ENCODE measurements around the gene DNMT3L.
"Not testable (repeated sequence)": the region's sequence is repeated elsewhere in the genome, so short reads cannot be mapped to it uniquely, and the experiment has no call there.

DNMT3L gene

DNA sequence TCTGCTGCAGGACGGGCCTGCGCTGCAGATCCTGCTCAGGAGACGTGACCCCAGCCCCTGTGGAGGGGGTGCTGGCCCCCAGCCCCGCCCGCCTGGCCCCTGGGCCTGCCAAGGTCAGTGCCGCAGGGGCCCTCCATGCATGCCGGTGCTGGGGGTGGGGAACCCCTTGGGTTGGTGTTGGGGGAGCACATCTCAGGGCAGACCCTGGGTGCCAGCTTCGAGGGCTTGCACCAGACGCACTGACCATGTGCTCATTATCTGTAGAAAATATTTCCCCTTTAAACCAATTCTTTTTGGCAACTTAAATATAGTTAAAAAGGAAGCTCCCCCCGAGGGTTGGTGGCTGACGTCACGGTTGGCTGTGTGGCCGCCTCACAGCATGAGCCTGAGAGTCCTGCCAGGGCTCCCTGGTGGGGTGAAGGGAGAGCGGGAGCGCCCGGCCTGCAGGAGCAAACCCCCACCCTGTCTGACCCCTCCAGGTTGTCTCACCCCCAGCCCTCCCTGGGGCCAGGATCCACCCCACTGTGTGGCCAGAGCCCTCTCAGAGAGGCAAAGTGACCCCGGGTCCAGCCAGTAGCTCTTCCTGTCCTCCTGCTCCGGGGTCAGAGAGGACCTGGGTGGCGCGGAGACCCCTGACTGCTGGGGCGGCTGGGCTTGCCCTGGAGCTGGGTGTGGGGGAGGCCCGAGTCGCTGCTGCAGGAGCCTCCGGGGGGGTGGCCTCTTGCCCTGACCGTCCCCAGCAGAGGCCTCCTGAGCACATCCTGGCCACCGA lies 32.9 kb upstream of the DNMT3L start:
- ATAC-seq, result no peak

DNA sequence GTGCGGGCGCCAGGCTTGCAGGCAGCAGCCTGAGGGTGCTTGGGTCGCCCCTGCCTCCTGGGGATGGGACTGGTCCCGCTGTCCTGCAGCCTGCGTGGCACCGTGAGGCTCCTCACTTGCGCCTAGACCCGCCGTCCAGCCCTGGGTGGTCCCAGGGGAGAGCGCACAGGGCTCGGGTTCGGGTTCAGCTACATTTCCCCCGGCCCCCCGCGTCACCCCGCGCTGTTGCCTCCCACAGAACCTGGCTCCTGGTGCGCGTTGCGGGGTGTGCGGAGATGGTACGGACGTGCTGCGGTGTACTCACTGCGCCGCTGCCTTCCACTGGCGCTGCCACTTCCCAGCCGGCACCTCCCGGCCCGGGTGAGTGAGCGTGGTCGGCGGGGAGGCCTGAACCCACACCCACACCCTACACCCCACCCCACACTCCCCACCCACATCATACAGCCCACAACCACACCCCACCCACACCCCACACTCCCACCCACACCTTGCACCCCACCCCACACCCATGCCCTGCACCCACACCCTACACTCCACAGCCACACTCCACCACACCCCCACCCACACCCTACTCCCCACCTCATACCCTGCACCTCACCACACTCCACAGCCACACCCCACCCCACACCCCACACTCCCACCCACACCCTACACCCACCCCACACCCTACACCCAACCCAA lies 32.0 kb upstream of the DNMT3L start:
- no peak for ATAC-seq

DNA sequence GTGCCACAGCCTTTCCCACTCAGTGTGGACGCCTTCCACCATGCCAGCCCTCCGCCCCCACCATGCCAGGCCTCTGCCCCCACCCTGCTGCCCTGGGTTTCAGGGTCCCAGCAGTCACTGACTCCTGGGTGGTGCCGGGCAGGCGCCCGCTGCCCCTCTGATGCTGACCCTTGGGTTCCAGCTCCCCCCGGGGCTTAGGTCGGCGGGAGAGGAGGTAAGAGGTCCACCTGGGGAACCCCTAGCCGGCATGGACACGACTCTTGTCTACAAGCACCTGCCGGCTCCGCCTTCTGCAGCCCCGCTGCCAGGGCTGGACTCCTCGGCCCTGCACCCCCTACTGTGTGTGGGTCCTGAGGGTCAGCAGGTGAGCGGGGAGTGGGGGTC lies 31.1 kb upstream of the DNMT3L start:
- ATAC-seq, result no peak

DNA sequence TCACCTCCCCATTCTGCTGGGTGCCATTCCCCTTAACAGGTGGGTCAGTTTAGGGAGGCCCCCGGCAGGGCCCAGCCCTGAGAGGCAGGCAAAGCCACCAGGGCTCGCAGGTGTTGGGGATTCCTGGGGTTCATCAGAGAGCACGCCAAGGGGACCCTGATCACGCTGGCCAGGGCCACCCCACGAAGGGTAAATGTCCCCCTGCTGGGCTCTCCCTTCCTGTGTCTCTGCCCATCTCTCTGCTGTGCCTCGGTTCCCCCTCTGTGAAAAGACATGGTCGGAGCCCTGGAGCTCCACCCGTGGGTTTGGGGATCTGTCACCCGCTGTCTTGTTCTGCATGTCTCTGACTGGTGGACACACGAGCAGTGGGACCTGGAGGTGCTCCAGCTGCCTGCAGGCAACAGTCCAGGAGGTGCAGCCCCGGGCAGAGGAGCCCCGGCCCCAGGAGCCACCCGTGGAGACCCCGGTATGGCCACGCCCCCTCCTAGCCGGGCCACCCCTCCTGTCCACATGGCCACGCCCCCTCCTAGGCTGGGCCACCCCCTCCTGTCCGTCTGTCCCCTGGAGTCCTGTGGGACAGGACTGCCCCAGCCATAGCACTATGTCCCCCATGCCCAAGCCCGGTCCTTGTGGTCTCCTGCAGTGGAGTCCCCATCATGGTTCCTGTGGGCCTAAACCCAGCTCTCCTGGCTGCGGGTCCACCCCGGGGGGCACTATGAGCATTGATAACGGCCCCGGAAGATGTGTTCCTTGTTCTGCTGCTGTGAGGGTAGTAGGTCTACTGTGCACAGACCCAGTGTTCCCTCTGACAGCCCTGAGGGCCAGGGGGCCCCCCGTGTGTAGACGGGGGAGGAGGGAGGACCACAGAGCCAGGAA lies 30.5 kb upstream of the DNMT3L start:
- ATAC-seq, result no peak

DNA sequence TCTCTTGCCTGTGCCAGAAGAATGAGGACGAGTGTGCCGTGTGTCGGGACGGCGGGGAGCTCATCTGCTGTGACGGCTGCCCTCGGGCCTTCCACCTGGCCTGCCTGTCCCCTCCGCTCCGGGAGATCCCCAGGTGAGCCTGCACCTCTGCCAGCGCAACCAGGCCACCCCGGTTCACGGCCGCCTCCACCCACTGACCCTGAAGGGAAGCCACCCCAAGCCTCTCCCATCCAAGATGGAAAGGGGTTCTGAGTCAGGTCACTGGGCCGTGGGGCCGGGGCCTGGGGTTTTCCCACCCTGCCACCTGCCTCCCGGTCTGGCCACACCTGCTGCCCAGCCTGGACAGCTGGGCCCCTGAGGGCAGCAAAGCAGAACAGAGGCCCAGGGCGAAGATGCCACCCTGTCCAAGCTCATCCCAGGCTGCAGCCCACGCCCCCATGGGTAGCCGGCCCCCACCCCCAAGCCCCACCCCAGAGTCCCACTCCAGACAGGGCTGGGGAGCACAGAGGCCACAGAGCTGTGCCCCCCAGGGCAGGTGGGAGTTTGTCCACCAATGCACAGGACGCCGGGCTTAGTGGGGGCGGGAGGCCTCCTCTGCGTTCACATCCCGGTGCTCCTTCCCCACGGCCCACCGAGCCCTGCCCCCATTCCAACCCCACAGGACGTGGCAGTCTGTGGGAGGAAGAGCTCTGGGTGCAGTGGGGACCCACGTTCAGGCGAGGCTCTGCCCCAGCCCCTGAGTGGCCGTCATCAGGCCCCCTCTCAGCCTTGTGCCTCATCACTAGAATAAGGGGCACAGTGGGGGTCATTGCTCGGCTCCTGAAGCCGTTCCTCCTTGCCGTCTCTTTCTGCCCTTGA lies 29.6 kb upstream of the DNMT3L start:
- ATAC-seq, result no peak

DNA sequence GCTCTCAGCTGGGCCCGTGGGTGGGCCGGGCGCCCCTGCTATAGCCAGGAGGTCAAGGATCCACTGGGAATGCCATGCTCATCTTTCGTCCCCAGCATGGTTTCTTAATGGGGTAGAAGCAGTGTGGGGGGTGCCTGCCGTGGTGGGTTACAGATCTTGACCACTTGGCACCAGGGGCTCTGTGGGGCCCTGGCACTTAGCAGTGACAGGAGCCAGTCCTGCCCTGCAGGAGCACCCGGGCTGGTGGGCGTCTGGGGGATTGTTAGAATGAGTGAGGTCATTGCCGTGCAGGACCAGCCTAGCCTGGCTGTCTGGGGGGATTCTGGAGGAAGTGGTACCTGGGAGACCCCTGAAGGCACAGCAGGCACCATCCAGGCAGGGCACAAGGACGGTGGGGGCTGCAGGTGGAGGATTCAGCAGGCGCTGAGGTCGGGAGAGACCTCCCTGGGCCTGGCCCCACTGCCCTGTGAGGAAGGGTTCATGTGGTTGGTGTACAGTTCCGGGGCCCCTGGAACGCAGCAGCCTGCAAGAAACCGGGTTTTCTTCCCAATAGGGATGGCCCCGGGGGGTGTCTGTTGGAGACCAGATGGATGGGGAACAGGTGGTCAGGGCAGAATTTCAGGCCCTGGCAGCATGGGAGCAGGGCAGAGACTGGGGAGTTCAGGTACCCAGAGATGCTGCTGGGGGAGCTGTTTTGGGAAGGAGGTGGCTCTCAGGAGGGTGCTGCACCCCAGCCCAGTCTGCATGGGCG lies 28.8 kb upstream of the DNMT3L start:
- ATAC-seq, result no peak

DNA sequence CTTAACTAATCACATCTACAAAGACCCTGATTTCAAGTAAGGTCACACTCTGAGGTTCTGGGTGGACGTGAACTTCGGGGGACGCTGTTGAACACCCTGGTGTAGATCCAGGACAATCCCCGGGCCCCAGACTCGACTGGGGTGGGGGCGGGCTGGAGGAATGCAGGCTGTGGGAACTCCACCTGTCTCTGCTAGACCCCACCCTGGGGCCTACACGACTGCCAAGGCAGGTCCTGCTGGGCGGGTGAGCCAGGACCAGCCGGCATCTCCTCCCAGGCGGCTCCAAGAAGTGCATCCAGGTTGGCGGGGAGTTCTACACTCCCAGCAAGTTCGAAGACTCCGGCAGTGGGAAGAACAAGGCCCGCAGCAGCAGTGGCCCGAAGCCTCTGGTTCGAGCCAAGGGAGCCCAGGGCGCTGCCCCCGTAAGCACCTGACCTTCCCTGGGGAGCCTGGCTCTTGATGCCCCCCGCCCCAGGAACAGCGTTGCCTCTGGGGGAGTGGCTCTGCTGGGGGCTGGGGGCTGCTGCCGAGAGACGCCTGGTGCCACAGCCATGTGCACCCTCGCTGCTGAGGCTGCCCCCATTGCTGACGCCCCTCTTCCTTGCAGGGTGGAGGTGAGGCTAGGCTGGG lies 27.8 kb upstream of the DNMT3L start:
- no peak for ATAC-seq

DNA sequence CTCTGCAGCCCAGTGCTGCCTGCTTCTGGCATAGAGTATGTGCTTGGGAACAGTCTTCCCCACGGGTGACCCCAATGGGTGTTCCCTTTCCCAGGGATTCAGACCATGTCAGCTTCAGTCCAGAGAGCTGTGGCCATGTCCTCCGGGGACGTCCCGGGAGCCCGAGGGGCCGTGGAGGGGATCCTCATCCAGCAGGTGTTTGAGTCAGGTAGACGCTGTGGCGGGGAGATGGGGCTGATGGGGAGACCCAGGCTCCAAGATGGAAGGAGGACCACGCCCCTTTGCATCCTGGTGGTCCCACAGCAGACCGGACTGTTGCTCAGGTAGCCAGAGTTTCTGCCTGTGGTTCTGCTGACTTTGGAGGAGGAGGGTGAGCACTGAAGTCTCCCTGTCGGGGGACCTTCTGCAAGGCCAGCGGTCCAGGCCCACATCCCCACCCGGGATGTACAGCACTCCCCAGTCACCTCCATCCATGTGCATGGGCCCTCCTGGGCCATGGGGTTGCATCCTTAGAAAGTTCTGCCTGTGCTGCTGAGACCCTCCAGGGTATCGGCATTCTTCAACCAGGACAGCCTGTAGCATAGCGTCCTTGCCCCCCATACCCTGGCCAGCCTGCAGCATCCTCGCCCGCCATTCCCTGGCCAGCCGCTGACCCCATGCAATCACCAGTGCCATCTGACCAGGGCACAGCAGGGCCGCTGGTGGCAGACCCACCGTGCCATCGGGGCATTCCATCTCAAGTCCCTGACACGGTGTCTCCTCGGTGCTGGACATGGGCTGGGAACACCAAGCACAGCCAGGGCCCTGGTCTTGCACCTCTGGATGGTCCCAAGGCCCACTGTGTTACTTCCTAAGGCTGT lies 26.8 kb upstream of the DNMT3L start:
- no peak for ATAC-seq

DNA sequence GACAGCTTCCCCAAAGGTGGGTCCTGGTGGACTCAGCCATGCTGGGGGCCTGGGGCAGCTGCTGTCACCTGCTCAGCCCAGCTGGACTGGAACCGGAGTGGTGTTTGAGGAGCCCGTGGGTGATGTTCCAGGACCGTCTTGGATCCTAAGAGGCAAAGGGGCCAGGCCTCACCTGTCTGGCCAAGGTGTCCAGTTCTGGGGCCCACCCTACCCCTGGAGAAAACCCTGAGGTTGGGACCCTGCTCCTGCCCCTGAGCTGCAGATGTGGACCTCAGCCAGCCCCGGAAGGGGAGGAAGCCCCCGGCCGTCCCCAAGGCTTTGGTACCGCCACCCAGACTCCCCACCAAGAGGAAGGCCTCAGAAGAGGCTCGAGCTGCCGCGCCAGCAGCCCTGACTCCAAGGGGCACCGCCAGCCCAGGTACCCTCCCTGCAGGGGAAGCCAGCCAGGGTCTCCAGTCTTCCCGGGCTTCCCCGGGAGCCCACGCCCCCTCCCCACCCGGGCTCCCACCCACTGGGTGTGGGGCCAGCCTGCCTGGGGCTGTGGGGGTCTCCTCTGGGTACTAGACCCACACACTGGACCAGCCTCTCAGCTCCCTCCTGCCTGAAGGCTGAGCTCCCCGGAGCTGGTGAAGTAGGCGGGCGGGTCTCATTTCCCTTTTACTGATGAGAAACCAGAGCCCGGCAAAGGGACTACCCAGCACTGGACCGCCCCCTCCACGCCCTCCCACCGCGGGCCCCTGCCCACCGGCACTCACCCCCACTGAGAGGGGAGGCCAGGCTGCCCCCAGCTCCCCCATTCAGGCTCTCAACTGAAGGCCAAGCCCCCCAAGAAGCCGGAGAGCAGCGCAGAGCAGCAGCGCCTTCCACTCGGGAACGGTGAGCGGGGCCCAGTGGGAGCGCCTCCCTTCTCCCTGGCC lies 25.3 kb upstream of the DNMT3L start:
- ATAC-seq, result no peak

DNA sequence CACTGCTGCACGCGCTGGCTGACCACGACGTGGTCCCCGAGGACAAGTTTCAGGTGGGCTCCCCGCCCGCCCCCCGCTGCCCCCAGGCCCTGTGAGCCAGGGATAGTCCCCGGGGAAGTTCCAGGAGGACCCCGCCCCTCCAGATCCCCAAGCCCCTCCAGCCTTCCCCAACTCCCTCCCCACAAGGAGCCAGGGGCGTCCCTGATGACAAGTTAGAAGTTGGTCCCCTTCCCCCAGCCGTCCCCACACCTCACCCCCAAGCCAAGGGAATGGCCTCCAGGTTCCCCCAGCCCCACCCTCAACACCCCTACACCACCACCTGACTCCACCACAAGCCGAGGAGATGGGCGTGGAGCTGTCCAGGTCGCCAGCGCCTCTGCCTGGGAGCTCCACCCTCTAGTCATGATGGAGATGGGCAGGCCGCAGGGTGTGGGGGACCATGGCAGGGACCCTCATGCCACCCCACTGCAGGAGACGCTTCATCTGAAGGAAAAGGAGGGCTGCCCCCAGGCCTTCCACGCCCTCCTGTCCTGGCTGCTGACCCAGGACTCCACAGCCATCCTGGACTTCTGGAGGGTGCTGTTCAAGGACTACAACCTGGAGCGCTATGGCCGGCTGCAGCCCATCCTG lies 24.5 kb upstream of the DNMT3L start:
- ATAC-seq, result no peak

DNA sequence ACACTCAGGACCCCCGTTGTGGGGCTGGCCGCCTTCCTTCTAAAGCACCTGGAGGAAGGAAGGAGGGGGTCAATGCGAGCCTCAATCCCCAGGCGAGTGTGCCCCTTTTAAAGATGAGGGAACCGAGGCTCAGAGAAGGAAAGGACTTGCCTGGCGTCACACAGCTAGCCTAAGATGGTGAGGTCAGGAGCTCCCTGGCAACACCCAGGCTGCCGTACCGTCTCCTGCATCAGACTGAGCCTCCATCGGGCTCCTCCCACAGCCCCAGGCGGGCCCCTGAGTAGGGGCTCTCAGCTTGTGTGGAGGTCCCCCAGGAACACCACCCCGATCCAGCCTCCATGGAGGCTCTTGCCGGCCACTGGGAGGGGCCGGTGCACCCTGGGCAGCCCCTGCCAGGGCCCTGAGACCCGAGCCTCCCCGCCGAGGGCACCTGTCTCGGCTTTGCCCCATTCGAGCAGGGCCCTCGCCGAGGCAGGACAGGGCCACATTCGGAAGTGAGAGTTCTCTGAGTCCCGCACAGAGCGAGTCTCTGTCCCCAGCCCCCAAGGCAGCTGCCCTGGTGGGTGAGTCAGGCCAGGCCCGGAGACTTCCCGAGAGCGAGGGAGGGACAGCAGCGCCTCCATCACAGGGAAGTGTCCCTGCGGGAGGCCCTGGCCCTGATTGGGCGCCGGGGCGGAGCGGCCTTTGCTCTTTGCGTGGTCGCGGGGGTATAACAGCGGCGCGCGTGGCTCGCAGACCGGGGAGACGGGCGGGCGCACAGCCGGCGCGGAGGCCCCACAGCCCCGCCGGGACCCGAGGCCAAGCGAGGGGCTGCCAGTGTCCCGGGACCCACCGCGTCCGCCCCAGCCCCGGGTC lies 23.7 kb upstream of the DNMT3L start, which contains the start of gene AIRE:
Gene AIRE, plus strand, starts transcription at position 739 of the 855 bp plus-strand sequence. CDS start 131 bp downstream, outside the sequence.
- no peak for ATAC-seq

DNA sequence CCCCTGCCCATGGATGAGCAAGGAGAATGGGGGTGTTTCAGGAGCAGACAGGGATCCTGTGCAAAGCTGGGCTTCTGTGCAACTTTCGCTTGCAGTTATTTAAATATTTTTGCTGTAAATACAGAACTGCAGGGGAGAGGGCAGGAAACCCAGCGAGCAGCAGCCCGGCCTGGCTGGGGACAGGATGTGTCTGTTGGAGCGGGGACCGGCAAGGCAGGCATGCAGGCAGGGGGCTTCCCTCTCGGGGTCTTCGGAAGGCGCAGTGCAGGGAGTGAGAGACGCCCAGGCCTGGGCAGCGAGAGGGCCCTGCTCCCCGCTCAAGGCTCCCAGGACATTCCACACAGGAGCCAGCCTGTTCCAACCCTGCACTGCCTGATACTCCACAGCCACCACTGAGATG lies 22.3 kb upstream of the DNMT3L start:
- ATAC-seq, result no peak

DNA sequence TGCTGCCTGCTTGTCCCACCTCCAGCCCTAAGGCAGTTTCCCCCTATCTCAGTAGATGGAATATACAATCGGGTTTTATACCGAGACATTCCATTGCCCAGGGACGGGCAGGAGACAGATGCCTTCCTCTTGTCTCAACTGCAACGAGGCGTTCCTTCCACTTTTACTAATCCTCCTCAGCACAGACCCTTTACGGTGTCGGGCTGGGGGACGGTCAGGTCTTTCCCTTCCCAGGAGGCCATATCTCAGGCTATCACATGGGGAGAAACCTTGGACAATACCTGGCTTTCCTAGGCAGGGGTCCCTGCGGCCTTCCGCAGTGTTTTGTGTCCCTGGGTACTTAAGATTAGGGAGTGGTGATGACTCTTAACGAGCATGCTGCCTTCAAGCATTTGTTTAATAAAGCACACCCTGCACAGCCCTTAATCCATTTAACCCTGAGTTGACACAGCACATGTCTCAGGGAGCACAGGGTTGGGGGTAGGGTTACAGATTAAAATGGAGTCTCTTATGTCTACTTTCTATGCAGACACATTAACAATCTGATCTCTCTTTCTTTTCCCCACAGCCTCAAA lies 21.6 kb upstream of the DNMT3L start:
- ATAC-seq, result not testable (repeated sequence)

DNA sequence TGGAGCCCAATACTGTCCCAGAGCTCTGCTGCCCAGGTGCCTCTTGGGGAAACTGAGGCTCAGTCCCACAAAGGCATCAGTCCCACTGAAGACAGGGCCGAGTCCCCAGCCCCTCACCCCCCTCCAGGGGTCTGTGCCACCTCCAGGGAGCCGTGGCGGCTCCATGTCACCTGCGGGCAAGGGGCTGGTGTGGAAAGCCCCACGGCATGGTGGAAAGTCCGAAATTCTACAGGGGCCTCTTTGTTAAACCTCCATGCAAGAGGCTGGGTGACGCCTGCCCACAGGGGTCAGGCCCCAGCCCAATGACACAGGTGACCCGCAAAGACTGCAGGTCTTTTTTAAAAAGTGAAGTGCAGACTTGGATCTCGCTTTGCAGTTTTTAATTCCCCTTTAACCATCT lies 20.7 kb upstream of the DNMT3L start:
- ATAC-seq, result no peak

DNA sequence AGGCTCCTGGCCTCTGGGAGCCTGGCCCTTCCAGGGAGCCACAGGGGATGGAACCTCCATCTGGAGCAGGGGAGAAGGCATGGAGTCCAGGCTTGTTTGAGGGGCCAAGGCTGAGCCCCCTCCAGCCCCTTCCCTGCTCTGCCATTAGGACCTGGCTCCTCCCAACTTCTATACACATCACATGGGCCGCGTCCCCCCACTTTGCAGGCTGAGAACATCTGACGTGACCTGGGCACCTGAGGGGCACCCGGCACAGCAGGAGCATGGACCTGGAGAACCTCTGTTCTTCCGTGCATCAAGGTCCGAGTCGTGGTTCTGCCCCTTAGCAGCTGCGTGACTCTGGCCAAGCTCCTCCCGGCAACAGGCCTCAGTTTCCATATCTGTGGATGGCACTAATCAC lies 20.1 kb upstream of the DNMT3L start:
- ATAC-seq, result no peak

DNA sequence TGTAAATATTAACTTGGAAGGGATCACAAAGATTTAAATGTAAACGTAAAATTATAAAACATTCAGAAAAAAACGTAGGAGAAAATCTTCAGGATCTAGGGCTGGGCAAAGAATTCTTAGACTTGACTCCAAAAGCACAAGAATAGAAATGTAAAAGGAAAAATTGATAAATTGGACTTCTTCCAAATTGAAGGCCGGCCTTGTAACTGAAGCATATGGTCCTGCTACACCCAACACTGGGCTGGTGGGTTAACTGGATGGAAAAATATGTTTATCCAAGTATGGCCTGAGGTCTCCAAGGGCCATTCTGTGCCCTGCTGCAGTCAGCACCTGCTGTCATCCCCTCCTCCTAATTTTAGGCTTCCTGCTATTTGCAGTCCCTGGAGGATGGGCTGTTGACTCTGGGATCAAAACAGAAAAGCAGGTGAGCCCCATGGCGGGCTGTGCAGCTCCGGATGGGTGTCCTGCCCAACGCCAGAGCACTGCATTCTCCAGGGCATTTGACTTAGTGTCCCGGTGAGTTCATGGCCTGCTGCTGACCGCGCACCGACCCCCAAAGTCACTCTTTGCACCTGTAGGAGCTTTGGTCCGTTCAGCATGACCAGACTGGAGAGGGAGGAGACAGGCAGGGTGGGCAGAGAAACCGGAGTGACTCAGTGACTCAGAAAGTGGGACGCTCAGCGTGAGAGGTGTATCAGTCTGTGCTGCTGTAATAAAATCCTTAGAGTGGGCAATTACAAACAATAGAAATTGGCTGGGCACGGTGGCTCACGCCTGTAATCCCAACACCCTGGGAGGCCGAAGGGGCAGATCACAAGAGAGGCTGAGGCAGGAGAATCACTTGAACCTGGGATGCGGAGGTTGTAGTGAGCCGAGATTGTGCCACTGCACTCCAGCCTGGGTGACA lies 17.9 kb upstream of the DNMT3L start:
- no peak for ATAC-seq

Data from activated CD4-positive, CD25-positive, alpha-beta regulatory T cell treated with anti-CD3 and anti-CD28 coated beads, Interleukin-2, amount 50 U/mL, for 24 hours (primary cell).